Bronchial epithelial cell (primary cell): Measurements from ENCODE around the gene DENND1A. TPM values are rescaled to one million over a fixed set of nuclear protein-coding genes. Genes with fewer than 3 reads are reported as not detected.

Experiments
- DNase-seq: peaks from one replicate; pipeline ENCODE4 v3.0.0-alpha.2; 2010; ENCODE audit warnings: low read depth
- FAIRE-seq: peaks from 2 replicates; lab custom pipeline; 2011; peaks lifted over from hg19 to GRCh38; lab: Jason Lieb, UNC
- H3K27me3 ChIP-seq: 2 replicates; pipeline ENCODE4 v1.5.1; 2011; ENCODE audit warnings: low read length; ENCODE audit not compliant: control insufficient read depth, insufficient read depth
- H3K36me3 ChIP-seq: 2 replicates; pipeline ENCODE4 v1.5.1; 2011; ENCODE audit warnings: low read length; ENCODE audit not compliant: control insufficient read depth, insufficient read depth
- H3K4me3 ChIP-seq: 2 replicates; pipeline ENCODE4 v1.5.1; 2011; ENCODE audit warnings: mild to moderate bottlenecking, low read depth, low read length, control low read depth
- total RNA-seq: library from RNA; depleted of rRNA; stranded (reverse); fragments of >200 nt; gene quantifications from 2 replicates; pipeline ENCODE4 v1.2.1, GENCODE V29; 2014
- TF ChIP-seq, protein P1 (sequence below): IDR thresholded peaks from 2 replicates; pipeline ENCODE4 v1.5.1; 2011; ENCODE audit warnings: mild to moderate bottlenecking, moderate library complexity, low read length, control low read depth, inconsistent platforms; ENCODE audit not compliant: insufficient read depth, severe bottlenecking

DENND1A gene
- total RNA-seq, 1 donor from 2014 or later = 6.1 TPM

DNA sequence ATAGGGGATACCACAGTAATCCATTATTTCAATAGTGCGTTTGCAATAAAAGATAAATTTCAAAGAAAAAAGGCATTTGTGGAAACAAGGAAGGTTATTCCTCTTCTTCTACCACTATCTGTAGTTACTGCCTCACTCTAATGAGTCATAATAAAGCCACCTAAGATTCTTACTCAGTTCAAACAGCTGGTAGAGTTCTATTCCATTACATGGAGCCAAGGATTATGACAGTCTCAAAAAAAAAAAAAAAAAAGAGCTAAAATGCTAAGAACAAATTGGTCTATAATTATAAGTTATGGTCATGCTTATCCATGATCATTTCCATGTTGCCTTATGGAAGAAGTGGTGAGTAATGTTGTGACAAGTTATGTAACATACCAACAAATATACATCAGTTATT lies 46.3 kb downstream of the DENND1A start:
- TF ChIP-seq, protein P1, sequence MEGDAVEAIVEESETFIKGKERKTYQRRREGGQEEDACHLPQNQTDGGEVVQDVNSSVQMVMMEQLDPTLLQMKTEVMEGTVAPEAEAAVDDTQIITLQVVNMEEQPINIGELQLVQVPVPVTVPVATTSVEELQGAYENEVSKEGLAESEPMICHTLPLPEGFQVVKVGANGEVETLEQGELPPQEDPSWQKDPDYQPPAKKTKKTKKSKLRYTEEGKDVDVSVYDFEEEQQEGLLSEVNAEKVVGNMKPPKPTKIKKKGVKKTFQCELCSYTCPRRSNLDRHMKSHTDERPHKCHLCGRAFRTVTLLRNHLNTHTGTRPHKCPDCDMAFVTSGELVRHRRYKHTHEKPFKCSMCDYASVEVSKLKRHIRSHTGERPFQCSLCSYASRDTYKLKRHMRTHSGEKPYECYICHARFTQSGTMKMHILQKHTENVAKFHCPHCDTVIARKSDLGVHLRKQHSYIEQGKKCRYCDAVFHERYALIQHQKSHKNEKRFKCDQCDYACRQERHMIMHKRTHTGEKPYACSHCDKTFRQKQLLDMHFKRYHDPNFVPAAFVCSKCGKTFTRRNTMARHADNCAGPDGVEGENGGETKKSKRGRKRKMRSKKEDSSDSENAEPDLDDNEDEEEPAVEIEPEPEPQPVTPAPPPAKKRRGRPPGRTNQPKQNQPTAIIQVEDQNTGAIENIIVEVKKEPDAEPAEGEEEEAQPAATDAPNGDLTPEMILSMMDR = no peak

DNA sequence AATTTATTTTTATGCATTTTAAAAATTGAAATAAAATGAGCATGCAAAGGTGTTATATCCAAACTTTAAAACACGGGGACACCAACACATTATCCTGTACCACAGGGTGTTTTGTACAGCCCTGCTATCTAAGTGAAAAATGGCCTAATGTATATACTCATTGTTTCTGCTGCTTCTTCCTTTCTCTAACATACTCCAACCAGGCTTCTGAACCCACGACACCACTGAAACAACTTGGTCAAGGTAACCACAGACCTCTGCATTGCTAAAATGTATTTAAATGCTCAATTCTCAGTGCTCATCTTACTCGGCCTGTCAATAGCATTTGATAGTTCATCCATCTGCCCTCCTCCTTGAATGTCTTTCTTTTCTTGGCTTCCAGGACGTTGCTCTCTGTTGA lies 48.3 kb downstream of the DENND1A start:
- H3K36me3 ChIP-seq = no peaks in the 10 kb centered on the region
- H3K4me3 ChIP-seq = no peak overlapping the region
- no peak for FAIRE-seq
- TF ChIP-seq, protein P1 = no peak
- no peaks in the 10 kb centered on the region for H3K27me3 ChIP-seq
- no peak for DNase-seq

More for the DNA sequence above, 46.3 kb downstream of the DENND1A start:
- Histone ChIP-seq H3K4me3 (no peak overlapping the region), H3K36me3 (no peaks in the 10 kb centered on the region), H3K27me3 (no peaks in the 10 kb centered on the region)
- DNase-seq = peak; percentile 43
- FAIRE-seq = no peak

DNA sequence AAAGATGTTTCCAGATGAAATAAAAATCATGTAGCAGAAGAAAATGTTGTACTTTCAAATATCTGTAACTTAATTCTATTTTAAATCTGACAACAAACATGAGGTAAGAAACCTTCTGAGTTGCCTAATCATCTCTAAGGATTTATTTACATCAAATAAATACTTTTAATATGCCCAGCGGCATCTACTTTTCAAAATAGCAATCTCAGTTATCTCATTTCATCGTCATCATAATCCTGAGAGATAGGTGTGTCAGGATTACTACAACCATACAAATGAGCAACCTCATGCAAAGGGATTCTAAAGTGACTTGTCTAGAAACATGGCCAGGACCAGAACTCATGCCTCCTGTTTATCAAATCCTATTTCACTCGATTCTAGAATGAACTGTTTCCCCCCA lies 49.5 kb downstream of the DENND1A start:
- Histone ChIP-seq H3K4me3 (no peak overlapping the region), H3K27me3 (no peaks in the 10 kb centered on the region), H3K36me3 (peaks cover 1% of the 10 kb centered on the region)
- TF ChIP-seq, protein P1 = no peak
- peak; percentile 35 for DNase-seq
- no peak for FAIRE-seq

DNA sequence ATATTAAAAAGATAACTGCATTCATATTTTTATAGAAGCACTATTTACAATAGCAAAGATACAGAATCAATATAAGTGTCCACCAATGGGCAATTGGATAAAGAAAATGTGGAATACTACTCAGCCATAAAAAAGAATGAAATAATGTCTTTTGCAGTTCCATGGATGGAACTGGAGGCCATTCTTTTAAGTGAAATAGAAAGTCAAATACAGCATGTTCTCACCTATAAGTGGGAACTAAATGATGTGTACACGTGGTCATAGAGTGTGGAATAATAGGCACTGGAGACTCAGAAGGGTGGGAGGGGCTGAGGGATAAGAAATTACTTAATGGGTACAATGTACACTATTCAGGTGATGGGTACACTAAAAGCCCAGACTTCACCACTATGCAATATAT lies 53.2 kb downstream of the DENND1A start:
- Histone ChIP-seq H3K27me3 (no peaks in the 10 kb centered on the region), H3K4me3 (no peak overlapping the region), H3K36me3 (peaks cover 1% of the 10 kb centered on the region)
- DNase-seq (no peak), FAIRE-seq (no peak)
- TF ChIP-seq, protein P1 = no peak

DNA sequence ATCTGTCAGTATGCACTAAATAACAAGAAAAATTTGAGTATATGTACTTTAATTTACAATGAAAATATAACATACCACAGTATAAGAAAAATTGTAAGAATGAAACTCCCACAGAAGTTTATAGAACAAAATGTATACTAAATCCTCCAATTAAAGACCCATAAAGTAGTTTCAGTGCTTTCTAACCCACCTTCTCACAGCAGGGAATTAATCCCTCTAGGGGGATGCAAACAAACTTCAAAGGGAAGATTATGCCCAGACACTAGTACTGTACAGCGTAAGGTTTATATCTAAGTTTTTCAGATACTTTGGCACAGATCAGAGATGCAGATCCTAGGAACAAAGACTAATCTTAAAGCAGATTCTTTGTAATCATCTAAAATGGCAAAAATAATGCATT lies 57.2 kb downstream of the DENND1A start:
- FAIRE-seq (no peak), DNase-seq (no peak)
- TF ChIP-seq, protein P1 = no peak
- Histone ChIP-seq H3K36me3 (peaks cover 1% of the 10 kb centered on the region), H3K27me3 (no peaks in the 10 kb centered on the region), H3K4me3 (no peak overlapping the region)

DNA sequence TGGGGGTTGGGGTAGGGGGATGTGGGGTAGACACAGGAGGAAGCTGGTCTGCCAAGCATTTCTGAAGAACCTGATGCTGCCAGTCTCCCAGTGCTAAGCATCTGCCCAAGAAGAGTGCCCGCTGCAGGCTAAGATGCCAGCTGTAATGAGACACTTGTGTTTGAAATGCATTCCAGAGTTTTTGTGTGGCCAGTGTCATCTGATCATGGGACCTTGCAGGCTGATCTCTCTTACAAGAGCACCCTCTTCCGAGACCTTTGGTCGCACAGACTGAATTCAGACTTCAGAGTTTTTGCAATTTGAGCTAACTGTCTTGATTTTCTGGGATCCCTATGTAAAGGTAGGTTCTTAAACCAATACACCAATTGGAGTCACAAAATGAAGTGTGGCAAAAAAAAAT lies 58.1 kb downstream of the DENND1A start:
- no peaks in the 10 kb centered on the region for H3K27me3 ChIP-seq
- peaks cover 1% of the 10 kb centered on the region for H3K36me3 ChIP-seq
- H3K4me3 ChIP-seq = no peak overlapping the region
- TF ChIP-seq, protein P1 = no peak
- DNase-seq = no peak
- FAIRE-seq = no peak
